ENCODE data around the gene CD163L1.

DNA sequence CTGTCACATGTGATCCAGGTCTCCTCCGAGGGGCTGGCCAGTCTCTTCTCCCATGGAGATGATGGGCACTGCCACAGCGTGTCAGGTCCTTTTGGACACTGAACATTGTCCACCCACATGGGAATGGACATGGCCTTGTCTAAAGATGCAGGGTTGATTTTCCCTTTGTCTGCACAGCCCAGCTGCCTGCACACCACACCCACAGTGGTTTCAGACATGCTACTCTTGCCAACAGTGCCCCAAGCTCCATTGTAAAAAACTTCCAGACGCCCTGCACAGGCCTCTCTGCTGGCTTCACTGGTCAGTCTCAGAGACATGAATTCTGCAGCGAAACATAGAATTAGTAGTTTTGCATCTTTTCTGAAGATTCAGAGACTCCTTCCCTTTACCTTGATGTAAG lies 41.1 kb upstream of the CD163L1 start:
- TF ChIP-seq POLR2A (IDR thresholded peaks at IDR 0.05; ENCODE audit: borderline replicate concordance, extremely low read depth, insufficient read depth, insufficient read length) (no peak), TCF7L2 (IDR thresholded peaks at IDR 0.05; ENCODE audit: borderline replicate concordance, extremely low read depth, insufficient read depth, insufficient read length) (no peak), CTCF (IDR thresholded peaks at IDR 0.05 in 2 of 3, conservative IDR thresholded peaks at IDR 0.05 in 1 of 3; ENCODE audit: borderline replicate concordance in 1 of 3, insufficient read depth in 1 of 3, low read depth in 2 of 3, low read length in 2 of 3) (no peak), ZNF274 (IDR thresholded peaks at IDR 0.05; ENCODE audit: low read depth, low read length) (no peak)
- TF ChIP-seq, protein P1, sequence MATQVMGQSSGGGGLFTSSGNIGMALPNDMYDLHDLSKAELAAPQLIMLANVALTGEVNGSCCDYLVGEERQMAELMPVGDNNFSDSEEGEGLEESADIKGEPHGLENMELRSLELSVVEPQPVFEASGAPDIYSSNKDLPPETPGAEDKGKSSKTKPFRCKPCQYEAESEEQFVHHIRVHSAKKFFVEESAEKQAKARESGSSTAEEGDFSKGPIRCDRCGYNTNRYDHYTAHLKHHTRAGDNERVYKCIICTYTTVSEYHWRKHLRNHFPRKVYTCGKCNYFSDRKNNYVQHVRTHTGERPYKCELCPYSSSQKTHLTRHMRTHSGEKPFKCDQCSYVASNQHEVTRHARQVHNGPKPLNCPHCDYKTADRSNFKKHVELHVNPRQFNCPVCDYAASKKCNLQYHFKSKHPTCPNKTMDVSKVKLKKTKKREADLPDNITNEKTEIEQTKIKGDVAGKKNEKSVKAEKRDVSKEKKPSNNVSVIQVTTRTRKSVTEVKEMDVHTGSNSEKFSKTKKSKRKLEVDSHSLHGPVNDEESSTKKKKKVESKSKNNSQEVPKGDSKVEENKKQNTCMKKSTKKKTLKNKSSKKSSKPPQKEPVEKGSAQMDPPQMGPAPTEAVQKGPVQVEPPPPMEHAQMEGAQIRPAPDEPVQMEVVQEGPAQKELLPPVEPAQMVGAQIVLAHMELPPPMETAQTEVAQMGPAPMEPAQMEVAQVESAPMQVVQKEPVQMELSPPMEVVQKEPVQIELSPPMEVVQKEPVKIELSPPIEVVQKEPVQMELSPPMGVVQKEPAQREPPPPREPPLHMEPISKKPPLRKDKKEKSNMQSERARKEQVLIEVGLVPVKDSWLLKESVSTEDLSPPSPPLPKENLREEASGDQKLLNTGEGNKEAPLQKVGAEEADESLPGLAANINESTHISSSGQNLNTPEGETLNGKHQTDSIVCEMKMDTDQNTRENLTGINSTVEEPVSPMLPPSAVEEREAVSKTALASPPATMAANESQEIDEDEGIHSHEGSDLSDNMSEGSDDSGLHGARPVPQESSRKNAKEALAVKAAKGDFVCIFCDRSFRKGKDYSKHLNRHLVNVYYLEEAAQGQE (IDR thresholded peaks at IDR 0.05; ENCODE audit: low read depth) = no peak
- TF ChIP-seq, protein P2, sequence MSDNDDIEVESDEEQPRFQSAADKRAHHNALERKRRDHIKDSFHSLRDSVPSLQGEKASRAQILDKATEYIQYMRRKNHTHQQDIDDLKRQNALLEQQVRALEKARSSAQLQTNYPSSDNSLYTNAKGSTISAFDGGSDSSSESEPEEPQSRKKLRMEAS (IDR thresholded peaks at IDR 0.05) = no peak

All from HCT116 (cell line).